NCI-H510A (cell line): ENCODE data around the gene CDSN.
"Not testable (repeated sequence)": the region's sequence is repeated elsewhere in the genome, so short reads cannot be mapped to it uniquely, and the experiment has no call there.

Experiments used
- DNase-seq: peaks from one replicate; lab custom pipeline; 2025; lab: John Stamatoyannopoulos, UW

The CDSN gene

DNA sequence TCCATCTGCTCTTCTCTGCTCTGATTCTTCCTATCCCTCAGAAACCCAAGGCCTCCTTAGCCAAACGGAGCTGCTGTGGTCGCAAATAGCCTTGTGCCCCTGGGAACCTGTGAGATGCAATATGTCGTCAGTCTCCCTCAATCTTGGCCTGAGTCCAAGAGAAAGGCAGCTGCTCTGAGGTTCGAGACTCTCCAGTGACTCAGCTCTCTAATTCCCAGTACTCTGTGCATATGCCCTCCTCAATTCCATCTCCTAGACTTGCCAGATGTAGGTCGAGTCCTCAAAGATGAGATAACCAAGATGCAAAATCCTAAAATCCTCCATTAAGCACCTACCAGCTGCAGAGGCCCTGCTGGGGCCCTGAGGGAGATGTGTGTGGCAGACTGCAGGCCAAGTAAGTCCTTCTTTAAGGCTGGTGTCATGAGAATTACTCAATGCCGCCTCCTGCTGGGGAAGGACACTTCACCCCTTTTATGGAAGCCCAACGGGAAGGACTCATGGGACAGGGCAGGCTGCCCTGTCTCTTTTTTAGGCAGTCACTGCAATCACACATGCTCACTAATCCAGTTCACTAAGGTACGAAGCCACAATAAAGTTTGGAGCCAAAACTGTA is 36.4 kb downstream of the CDSN start:
- no peak for DNase-seq

DNA sequence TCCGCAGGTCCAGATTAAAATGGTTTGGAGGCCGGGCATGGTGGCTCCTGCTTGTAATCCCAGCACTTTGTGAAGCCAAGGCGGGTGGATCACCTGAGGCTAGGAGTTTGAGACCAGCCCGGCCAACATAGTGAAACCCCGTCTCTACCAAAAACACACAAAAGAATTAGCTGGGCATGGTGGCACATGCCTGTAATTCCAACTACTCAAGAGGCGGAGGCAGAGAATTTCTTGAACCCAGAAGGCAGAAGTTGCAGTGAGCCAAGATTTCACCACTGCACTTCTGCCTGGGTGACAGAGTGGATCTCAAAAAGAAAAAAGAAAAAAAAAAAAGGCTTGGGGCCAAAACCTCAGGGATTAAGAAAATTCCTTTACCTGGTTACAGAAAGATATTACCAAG is 38.4 kb downstream of the CDSN start:
- no peak for DNase-seq

DNA sequence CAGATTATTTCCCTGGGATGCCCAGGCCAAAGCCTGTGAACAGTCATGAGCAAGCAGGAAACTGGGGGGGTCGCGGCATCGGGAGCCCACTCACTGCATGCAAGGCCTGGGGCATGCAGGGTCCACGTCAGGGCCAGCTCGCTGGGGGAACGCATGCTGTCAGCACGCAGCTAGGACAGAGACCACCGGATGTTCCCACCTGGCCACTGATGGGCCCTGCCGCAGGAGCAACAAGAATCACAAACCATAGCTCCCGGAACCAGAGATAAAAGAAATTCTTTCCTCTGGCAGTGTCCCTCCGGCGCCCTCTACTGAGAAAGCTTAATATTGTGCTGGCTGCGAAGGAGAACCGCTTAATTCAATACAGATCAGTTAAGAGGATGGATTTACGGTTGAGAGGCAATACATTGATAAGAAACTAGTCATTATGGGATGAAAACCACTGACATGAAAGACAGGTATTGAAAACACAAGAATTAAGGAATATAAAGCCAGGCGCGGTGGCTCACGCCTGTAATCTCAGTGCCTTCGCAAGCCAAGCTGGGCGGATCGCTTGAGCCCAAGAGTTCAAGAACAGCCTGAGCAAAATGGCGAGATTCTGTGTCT is 40.5 kb downstream of the CDSN start:
- DNase-seq, result peak; percentile 21

DNA sequence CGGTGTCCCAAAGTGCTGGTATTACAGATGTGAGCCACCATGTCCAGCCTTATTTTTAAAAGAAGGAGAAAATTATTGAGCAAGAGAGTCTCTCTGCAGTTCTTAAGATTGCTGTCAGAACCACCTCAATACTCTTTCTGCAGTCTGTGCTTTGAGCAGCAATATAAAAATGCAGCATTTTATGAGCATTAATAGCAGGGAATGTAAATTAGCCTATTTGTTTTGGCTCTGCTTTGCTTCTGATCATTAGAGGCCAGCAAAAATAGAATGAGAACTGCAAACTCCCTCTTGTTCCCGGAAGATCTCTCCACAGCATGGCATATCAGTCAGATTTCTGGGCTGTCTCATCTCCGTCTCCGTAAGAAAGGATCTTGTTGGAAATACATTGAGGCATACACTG is 43.6 kb downstream of the CDSN start:
- no peak for DNase-seq

DNA sequence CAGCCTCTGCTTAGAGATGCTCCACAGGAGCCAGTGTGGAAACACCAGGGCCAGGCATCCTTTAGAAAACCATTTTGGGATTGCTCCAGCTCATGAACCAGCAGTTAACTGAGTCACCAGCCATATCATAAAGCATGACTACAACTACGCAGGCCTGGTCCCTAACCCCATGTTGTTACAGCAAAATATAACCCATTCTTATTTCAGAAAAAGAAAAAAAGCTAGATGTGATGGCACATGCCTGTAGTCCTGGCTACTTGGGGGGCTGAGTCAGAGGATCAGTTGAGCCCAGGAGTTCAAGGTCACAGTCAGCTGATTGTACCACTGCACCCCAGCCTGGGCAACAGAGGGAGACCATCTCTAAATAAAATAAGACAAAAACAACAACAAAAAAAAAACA is 44.7 kb downstream of the CDSN start:
- DNase-seq, result no peak

DNA sequence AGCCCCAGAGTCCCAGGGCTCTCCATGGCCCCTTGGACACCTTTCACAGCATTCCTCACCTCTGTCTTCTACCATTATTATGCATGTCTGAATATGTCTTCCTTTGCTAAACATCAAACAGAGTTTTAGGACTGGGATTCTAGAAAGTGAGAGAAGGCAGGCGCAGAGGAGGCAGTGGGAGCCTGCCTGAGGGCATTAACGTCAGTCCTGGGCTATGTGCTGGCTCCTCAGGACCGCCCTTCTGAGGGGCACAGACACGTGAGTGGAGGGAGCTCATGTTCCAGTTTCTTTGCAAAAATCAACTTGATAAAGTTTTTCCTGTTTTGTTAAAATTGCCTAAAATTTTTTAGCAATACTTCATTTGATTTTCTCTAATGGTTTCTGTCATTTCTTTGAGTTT is 45.8 kb downstream of the CDSN start:
- no peak for DNase-seq

DNA sequence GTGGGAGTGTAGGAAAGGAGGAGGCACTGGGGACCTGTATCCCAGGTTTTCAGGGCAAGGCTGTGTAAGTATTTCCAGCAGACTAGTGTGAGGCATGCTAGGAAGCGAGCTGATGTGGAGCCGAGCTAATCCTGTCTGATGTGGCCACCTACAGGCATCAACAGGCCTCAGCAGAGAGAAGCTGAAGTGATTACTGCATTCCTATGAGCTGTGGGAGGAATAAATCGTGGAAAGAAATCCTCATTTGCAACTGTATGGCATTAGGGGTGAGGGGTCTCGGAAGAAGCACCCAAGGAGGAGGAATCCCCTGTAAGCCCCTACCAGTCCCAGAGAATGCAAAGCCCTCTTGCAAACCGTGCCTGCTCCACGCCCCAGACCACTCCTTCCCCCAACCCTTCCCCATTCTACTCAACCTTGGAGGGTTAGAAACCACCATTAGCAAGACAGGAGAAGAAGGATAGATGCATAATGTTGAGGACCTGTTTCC is 49.5 kb downstream of the CDSN start:
- no peak for DNase-seq

DNA sequence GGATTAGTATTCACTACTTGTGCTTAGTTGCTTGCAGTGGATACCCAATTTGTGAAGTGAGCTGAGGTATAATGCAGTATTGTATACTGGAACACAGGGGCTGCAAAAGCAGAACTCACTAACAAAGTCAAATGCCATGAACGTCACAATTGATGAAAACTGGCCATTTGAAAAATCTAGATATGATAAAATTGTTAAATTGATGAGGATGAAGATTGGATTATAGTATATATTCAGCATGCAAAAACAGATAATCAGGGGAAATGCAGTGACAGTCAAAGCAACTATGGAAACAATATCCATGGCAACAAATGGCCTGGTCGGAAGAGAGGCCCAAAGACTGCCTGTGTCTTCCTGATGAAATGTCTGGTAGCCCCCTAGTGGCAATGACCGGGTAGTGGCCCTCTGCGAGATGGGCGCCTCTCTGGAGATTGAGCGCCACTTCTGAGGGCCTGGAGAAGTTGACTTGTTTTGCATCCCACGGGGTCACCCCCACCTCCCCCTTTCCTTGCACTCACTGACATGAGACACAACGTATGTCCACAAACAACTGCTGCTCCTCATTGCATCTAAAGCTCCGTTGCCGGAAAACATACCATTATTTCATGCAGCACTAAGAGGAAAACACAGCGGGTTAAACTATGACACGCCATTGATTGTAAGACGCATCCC is 51.4 kb downstream of the CDSN start:
- peak; percentile 31 for DNase-seq

DNA sequence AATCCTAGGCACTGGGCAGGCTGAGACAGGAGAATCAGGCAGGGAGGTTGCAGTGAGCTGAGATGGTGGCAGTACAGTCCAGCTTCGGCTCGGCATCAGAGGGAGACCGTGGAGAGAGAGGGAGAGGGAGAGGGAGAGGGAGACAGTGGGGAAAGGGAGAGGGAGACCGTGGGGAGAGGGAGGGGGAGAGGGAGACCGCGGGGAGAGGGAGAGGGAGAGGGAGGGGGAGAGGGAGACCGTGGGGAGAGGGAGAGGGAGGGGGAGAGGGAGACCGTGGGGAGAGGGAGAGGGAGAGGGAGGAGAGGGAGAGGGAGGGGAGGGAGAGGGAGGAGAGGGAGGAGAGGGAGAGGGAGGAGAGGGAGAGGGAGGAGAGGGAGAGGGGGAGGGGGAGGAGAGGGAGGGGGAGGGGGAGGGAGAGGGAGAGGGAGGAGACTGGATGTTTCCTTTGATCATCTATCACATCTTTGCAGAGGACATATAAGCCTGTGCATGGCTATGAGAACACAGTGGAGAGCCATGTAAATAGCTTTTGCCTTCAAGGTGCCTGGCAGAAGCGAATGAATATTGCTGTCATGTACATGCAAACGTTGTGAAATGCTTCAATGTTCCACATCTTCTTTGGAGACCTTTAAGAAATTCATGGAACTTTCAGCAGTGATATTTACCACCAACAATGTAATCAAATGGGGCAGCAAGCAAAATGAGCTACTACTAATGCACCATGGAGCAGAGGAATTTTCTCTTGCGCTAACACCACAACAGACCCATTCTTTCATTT is 52.2 kb downstream of the CDSN start:
- not testable (repeated sequence) for DNase-seq

DNA sequence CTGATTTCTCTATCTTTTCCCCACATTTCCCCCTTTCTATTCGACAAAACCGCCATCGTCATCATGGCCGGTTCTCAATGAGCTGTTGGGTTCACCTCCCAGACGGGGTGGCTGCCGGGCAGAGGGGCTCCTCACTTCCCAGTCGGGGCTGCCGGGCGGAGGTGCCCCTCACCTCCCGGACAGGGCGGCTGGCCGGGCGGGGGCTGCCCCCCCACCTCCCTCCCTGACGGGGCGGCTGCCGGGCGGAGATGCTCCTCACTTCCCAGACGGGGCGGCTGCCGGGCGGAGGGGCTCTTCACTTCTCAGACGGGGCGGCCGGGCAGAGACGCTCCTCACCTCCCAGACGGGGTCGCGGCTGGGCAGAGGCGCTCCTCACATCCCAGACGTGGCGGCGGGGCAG is 53.2 kb downstream of the CDSN start:
- not testable (repeated sequence) for DNase-seq

DNA sequence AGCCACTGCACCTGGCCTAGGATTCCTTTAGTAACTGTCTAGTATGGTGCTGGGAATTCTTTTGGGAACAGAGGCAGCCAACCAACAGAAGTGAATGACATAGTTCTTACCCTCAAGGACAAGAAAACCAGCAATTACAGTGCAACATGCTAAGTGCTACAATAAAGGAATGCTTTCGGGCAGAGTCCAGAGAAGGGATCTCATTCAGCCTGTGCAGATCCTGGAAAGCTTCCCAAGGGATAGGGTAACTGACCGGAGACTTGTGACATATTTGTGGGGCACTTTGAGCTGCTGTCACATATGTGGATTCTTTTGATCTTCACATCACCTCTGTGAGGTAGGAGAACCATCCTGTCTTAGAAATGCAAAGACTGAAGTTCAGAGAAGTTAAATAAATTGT is 54.7 kb downstream of the CDSN start:
- no peak for DNase-seq
